ENCODE data around the gene CXCL16. TPM values are rescaled to one million over a fixed set of nuclear protein-coding genes. Genes with fewer than 3 reads are reported as not detected.
"Not testable (repeated sequence)": the region's sequence is repeated elsewhere in the genome, so short reads cannot be mapped to it uniquely, and the experiment has no call there.

Gene CXCL16
- total and polyA plus RNA-seq, 2 of the 13 experiments (the other 11 are each of a cell fraction or from before 2014, with no cell fraction given): 9.4 to 101 TPM

- Histone ChIP-seq H4K20me1 (ENCODE audit: insufficient read depth, low read length) (no peaks in the 10 kb centered on the region), H3K4me3 (replicated peaks in 1 of 3; ENCODE audit: insufficient read depth in 1 of 3, low read depth in 2 of 3, low read length in 3 of 3) (peak overlapping the region in 2 of 3 experiments; percentile 95 to 99; a peak in 1 of 6 replicates), H3K36me3 (replicated peaks in 1 of 2; ENCODE audit: control insufficient read depth in 1 of 2, insufficient read depth in 2 of 2, low read length in 2 of 2) (no peaks in the 10 kb centered on the region), H3K79me2 (ENCODE audit: insufficient read depth, low read length) (peaks cover 41% of the 10 kb centered on the region), H3K27ac (ENCODE audit: extremely low read length, insufficient read depth, low read length) (no peak overlapping the region), H3K4me1 (ENCODE audit: insufficient read depth, low read length) (peaks cover 45% of the 10 kb centered on the region), H2AFZ (ENCODE audit: low read length) (no peak overlapping the region), H3K4me2 (ENCODE audit: low read depth, low read length) (peak overlapping the region; percentile 86), H3K27me3 (ENCODE audit: control insufficient read depth in 1 of 2, insufficient read depth in 2 of 2, low read length in 2 of 2) (no peaks in the 10 kb centered on the region; a peak in 1 of 5 replicates), H3K9ac (ENCODE audit: insufficient read depth, low read depth, low read length) (peak overlapping the region; percentile 95), H3K9me3 (ENCODE audit: low read length) (no peaks in the 10 kb centered on the region)
- TF ChIP-seq IKZF4 (CRISPR knock-in tag; IDR thresholded peaks at IDR 0.05; ENCODE audit: borderline replicate concordance, low read depth, not compliant biosample characterization) (peak; percentile 36), ZBTB38 (CRISPR knock-in tag; IDR thresholded peaks at IDR 0.05) (peak; percentile 60; the same call in 1 of the 2 replicates), SP4 (CRISPR knock-in tag; IDR thresholded peaks at IDR 0.05) (peak; percentile 30; the same call in 1 of the 2 replicates), ZNF792 (CRISPR knock-in tag; IDR thresholded peaks at IDR 0.05) (no peak)
- 98% methylated on average over 15 of the region's 15 CpGs for WGBS (ENCODE audit: low lambda C conversion rate)
- intact Hi-C loops (cut with micrococcal nuclease; ENCODE audit: unreplicated experiment) (no loop called here), in situ Hi-C loops (cut with HindIII; ENCODE audit: extremely low pct_ligation_motif_present, low pct_unique_long_range_greater_than_20kb) (no loop called here)
- DNase-seq (ENCODE audit: low spot score) (no peak), ATAC-seq (no peak), FAIRE-seq (no peak)
- CTCF ChIA-PET (ENCODE audit: low intra/inter-chr PET ratio, low total read pairs): no interaction called here
- BruUV-seq (replicated peaks): no TSS peak
- POLR2A ChIA-PET: interaction anchor here (1.3 kb wide), 1 partner anchor 26 kb away, joined by 5 read pairs; the partner anchor contains the start of gene MED11
Measured at GRCh38 chr17:4704991-4705390, 34.7 kb downstream of the CXCL16 start.

GRCh38 chr17:4704574-4704907 lies 35.2 kb downstream of the CXCL16 start:
- TF ChIP-seq ZNF121 (CRISPR knock-in tag; IDR thresholded peaks at IDR 0.05) (peak; percentile 6; the same call in 1 of the 2 replicates), RORA (CRISPR knock-in tag; IDR thresholded peaks at IDR 0.05) (0 out of 2 replicates have a peak, but pooled peaks have one; percentile 56), PHF21A (CRISPR knock-in tag; IDR thresholded peaks at IDR 0.05) (0 out of 2 replicates have a peak, but pooled peaks have one; percentile 4)
- intact Hi-C loops (cut with micrococcal nuclease; ENCODE audit: unreplicated experiment); FAIRE-seq; H4K20me1 ChIP-seq (ENCODE audit: insufficient read depth, low read length); H3K27me3 ChIP-seq (ENCODE audit: control insufficient read depth in 1 of 2, insufficient read depth in 2 of 2, low read length in 2 of 2); in situ Hi-C loops (cut with HindIII; ENCODE audit: extremely low pct_ligation_motif_present, low pct_unique_long_range_greater_than_20kb); H2AFZ ChIP-seq (ENCODE audit: low read length); CTCF ChIA-PET (ENCODE audit: low intra/inter-chr PET ratio, low total read pairs); DNase-seq (ENCODE audit: low spot score); H3K36me3 ChIP-seq (replicated peaks in 1 of 2; ENCODE audit: control insufficient read depth in 1 of 2, insufficient read depth in 2 of 2, low read length in 2 of 2); H3K9me3 ChIP-seq (ENCODE audit: low read length); ATAC-seq: not testable (repeated sequence)
- POLR2A ChIA-PET: interaction anchor here (0.6 to 2.3 kb wide), 10 partner anchors 17 to 215 kb away, joined by 3 to 17 read pairs (median 6); partner anchors contain the start of genes GLTPD2, MED11, PLD2 and PSMB6
- Histone ChIP-seq H3K9ac (ENCODE audit: insufficient read depth, low read depth, low read length) (peak overlapping the region; percentile 95), H3K79me2 (ENCODE audit: insufficient read depth, low read length) (peaks cover 42% of the 10 kb centered on the region), H3K27ac (ENCODE audit: extremely low read length, insufficient read depth, low read length) (peak overlapping the region; percentile 79), H3K4me2 (ENCODE audit: low read depth, low read length) (peak overlapping the region; percentile 86), H3K4me1 (ENCODE audit: insufficient read depth, low read length) (peaks cover 45% of the 10 kb centered on the region), H3K4me3 (replicated peaks in 1 of 3; ENCODE audit: insufficient read depth in 1 of 3, low read depth in 2 of 3, low read length in 3 of 3) (peak overlapping the region; percentile 95 to 99 (median 95); a peak in 5 of 6 replicates)
- BruUV-seq (replicated peaks): TSS peak; percentile 92
- 71% methylated on average over 14 of the region's 14 CpGs for WGBS (ENCODE audit: low lambda C conversion rate)

All from HepG2 (cell line).